GM23248 (cell line): ENCODE results near the gene PARD3B. TPM values are rescaled to one million over a fixed set of nuclear protein-coding genes. Genes with fewer than 3 reads are reported as not detected.

Experiments used
- DNase-seq: peaks from one replicate; pipeline ENCODE4 v3.0.0-alpha.2; 2015
- H2AFZ ChIP-seq: fragments of 200-600 bp; sonication (generic); 2 replicates; pipeline ENCODE4 v1.6.1; 2016; ENCODE audit warnings: antibody characterized with exemption
- H3F3A ChIP-seq: fragments of 200-600 bp; sonication (generic); 2 replicates; pipeline ENCODE4 v1.6.1; 2016; ENCODE audit warnings: mild to moderate bottlenecking, antibody characterized with exemption, mixed run types; ENCODE audit not compliant: insufficient read depth
- H3K27ac ChIP-seq: fragments of 200-600 bp; sonication (generic); 2 replicates; pipeline ENCODE4 v1.5.1; 2016; ENCODE audit warnings: mild to moderate bottlenecking
- H3K27me3 ChIP-seq: fragments of 200-600 bp; sonication (generic); replicated peaks from 2 replicates; pipeline ENCODE4 v1.6.1; 2016; ENCODE audit warnings: mild to moderate bottlenecking; ENCODE audit not compliant: insufficient read depth
- H3K36me3 ChIP-seq: fragments of 200-600 bp; sonication (generic); 2 replicates; pipeline ENCODE4 v1.6.1; 2016; ENCODE audit warnings: low read depth, mild to moderate bottlenecking
- H3K4me1 ChIP-seq: fragments of 200-600 bp; sonication (generic); 2 replicates; pipeline ENCODE4 v1.6.1; 2016; ENCODE audit warnings: mild to moderate bottlenecking; ENCODE audit not compliant: insufficient read depth
- H3K4me2 ChIP-seq: fragments of 200-600 bp; sonication (generic); one replicate; pipeline ENCODE4 v1.6.1; 2016; ENCODE audit warnings: mild to moderate bottlenecking; ENCODE audit not compliant: unreplicated experiment
- H3K4me3 ChIP-seq: fragments of 200-600 bp; sonication (generic); 2 replicates; pipeline ENCODE4 v1.5.1; 2016; ENCODE audit warnings: mild to moderate bottlenecking
- H3K79me2 ChIP-seq: fragments of 200-600 bp; sonication (generic); 2 replicates; pipeline ENCODE4 v1.6.1; 2016; ENCODE audit warnings: mild to moderate bottlenecking; ENCODE audit not compliant: insufficient read depth
- H3K9ac ChIP-seq: fragments of 200-600 bp; sonication (generic); 2 replicates; pipeline ENCODE4 v1.6.1; 2016; ENCODE audit warnings: mild to moderate bottlenecking
- H3K9me2 ChIP-seq: fragments of 200-600 bp; sonication (generic); 2 replicates; pipeline ENCODE4 v1.6.1; 2016; ENCODE audit warnings: mixed run types, mild to moderate bottlenecking, moderate library complexity; ENCODE audit not compliant: insufficient read depth
- H3K9me3 ChIP-seq: fragments of 200-600 bp; sonication (generic); one replicate; pipeline ENCODE4 v1.6.1; 2017; ENCODE audit warnings: low read depth
- H4K20me1 ChIP-seq: fragments of 200-600 bp; sonication (generic); 2 replicates; pipeline ENCODE4 v1.6.0; 2016; ENCODE audit not compliant: insufficient read depth
- EZH2 ChIP-seq: fragments of 200-600 bp; sonication (generic); IDR thresholded peaks from 2 replicates; pipeline ENCODE4 v1.6.1; 2018; ENCODE audit warnings: antibody characterized with exemption, mild to moderate bottlenecking; ENCODE audit not compliant: insufficient read depth, poor library complexity, severe bottlenecking
- EZH2phosphoT487 ChIP-seq: fragments of 200-600 bp; sonication (generic); IDR thresholded peaks from 2 replicates; pipeline ENCODE4 v1.6.1; 2018; ENCODE audit warnings: antibody characterized with exemption, moderate library complexity, mild to moderate bottlenecking, low read depth; ENCODE audit not compliant: insufficient read depth
- WGBS, 2 experiments: methylation state at CpG; one replicate each; pipeline ENCODE4 v1.1.6; 2015 to 2017; ENCODE audit warnings: low lambda C conversion rate in 2 of 2, low coverage in 1 of 2; ENCODE audit errors: missing lambda C conversion rate in 2 of 2; 5-methylcytosine and 5-hydroxymethylcytosine counted together
- in situ Hi-C: fragments of 300-500 bp; cut with MboI; formaldehyde crosslinking; loops from 2 replicates; pipeline ENCODE4 v1.15.0; 2020
- polyA plus RNA-seq: library from polyadenylated mRNA; unstranded; fragments of >200 nt; fragmentation: Nextera tagmentation; extraction: Ambion mirVana; gene quantifications from 2 replicates; pipeline ENCODE4 v1.2.1, GENCODE V29; 2016
- total RNA-seq: library from RNA; depleted of rRNA; stranded (reverse); fragments of >200 nt; shearing (Covaris generic); gene quantifications from 2 replicates; pipeline ENCODE4 v1.2.3, GENCODE V29; 2014

PARD3B gene
- total and polyA plus RNA-seq, 2 experiments from 2014 or later: 2.5 to 6.9 TPM

- no peak overlapping the region for H3K9ac ChIP-seq
- H3K79me2 ChIP-seq: no peaks in the 10 kb centered on the region
- H2AFZ ChIP-seq: no peak overlapping the region
- H3F3A ChIP-seq: no peaks in the 10 kb centered on the region
- peaks cover 27% of the 10 kb centered on the region for H3K4me1 ChIP-seq
- no peaks in the 10 kb centered on the region for H3K36me3 ChIP-seq
- no peaks in the 10 kb centered on the region for H3K9me3 ChIP-seq
- in situ Hi-C loops: loop anchor here (10.0 kb wide), 1 partner anchor 367 kb away; no protein-coding TSS in a partner anchor
- DNase-seq: peak; percentile 91
- no peak overlapping the region for H3K27ac ChIP-seq
- H3K9me2 ChIP-seq: no peaks in the 10 kb centered on the region
- no peaks in the 10 kb centered on the region for H3K27me3 ChIP-seq
- WGBS, 2 experiments: 53 to 57% methylated on average over 2 of the region's 2 CpGs
- no peak overlapping the region for H3K4me2 ChIP-seq
- H3K4me3 ChIP-seq: no peak overlapping the region
- no peak for TF ChIP-seq EZH2phosphoT487
- no peak for TF ChIP-seq EZH2
- H4K20me1 ChIP-seq: no peaks in the 10 kb centered on the region
Measured at GRCh38 chr2:204691911-204692510, 146.7 kb downstream of the PARD3B start.

- DNase-seq: no peak
- TF ChIP-seq EZH2 (no peak), EZH2phosphoT487 (no peak)
- Histone ChIP-seq H3K9ac (no peak overlapping the region), H3K4me2 (no peak overlapping the region), H3K79me2 (no peaks in the 10 kb centered on the region), H3K27ac (no peak overlapping the region), H3K27me3 (no peaks in the 10 kb centered on the region), H4K20me1 (no peaks in the 10 kb centered on the region), H3K36me3 (no peaks in the 10 kb centered on the region), H3K4me1 (peaks cover 20% of the 10 kb centered on the region), H3K4me3 (no peak overlapping the region), H2AFZ (no peak overlapping the region), H3F3A (no peaks in the 10 kb centered on the region), H3K9me3 (no peaks in the 10 kb centered on the region), H3K9me2 (no peaks in the 10 kb centered on the region)
- WGBS, 2 experiments: 94 to 96% methylated on average over 2 of the region's 2 CpGs
- in situ Hi-C loops: loop anchor here (10.0 kb wide), 1 partner anchor 368 kb away; no protein-coding TSS in a partner anchor
Measured at GRCh38 chr2:204692790-204693189, 147.5 kb downstream of the PARD3B start.

- H3K27ac ChIP-seq: no peak overlapping the region
- H3K27me3 ChIP-seq: no peaks in the 10 kb centered on the region
- no peaks in the 10 kb centered on the region for H3K79me2 ChIP-seq
- H3F3A ChIP-seq: no peaks in the 10 kb centered on the region
- WGBS, 2 experiments: 54 to 57% methylated on average over 3 of the region's 3 CpGs
- H3K9ac ChIP-seq: no peak overlapping the region
- no peaks in the 10 kb centered on the region for H3K36me3 ChIP-seq
- in situ Hi-C loops: loop anchor here (10.0 kb wide), 1 partner anchor 368 kb away; no protein-coding TSS in a partner anchor
- DNase-seq: no peak
- no peaks in the 10 kb centered on the region for H3K9me2 ChIP-seq
- H3K9me3 ChIP-seq: no peaks in the 10 kb centered on the region
- no peak overlapping the region for H2AFZ ChIP-seq
- H3K4me3 ChIP-seq: no peak overlapping the region
- H3K4me2 ChIP-seq: no peak overlapping the region
- TF ChIP-seq EZH2 (no peak), EZH2phosphoT487 (no peak)
- H3K4me1 ChIP-seq: peaks cover 17% of the 10 kb centered on the region
- H4K20me1 ChIP-seq: no peaks in the 10 kb centered on the region
Measured at GRCh38 chr2:204693262-204693661, 148.0 kb downstream of the PARD3B start.

- no peak overlapping the region for H2AFZ ChIP-seq
- no peak overlapping the region for H3K9ac ChIP-seq
- no peak for TF ChIP-seq EZH2
- TF ChIP-seq EZH2phosphoT487: no peak
- H3K79me2 ChIP-seq: no peaks in the 10 kb centered on the region
- H3F3A ChIP-seq: no peaks in the 10 kb centered on the region
- H3K9me3 ChIP-seq: no peaks in the 10 kb centered on the region
- DNase-seq: peak; percentile 57
- H3K4me1 ChIP-seq: peaks cover 17% of the 10 kb centered on the region
- no peaks in the 10 kb centered on the region for H3K36me3 ChIP-seq
- no peaks in the 10 kb centered on the region for H3K9me2 ChIP-seq
- in situ Hi-C loops: loop anchor here (10.0 kb wide), 1 partner anchor 371 kb away; no protein-coding TSS in a partner anchor
- H4K20me1 ChIP-seq: no peaks in the 10 kb centered on the region
- H3K4me2 ChIP-seq: peak overlapping the region; percentile 26
- H3K4me3 ChIP-seq: no peak overlapping the region
- peak overlapping the region; percentile 22; the same call in 1 of the 2 replicates for H3K27ac ChIP-seq
- WGBS, 2 experiments: 3 to 4% methylated on average over 1 of the region's 1 CpG
- no peaks in the 10 kb centered on the region for H3K27me3 ChIP-seq
Measured at GRCh38 chr2:204695506-204695905, 150.2 kb downstream of the PARD3B start.
